Smooth muscle cell (in vitro differentiated cells): ENCODE results near the gene C10orf53. TPM values are rescaled to one million over a fixed set of nuclear protein-coding genes. Genes with fewer than 3 reads are reported as not detected.

ENCODE experiments used
- DNase-seq: peaks from one replicate; lab custom pipeline; 2025; ENCODE audit not compliant: unreplicated experiment; lab: John Stamatoyannopoulos, UW
- H2AFZ ChIP-seq: fragments of 200-600 bp; sonication (generic); 2 replicates; pipeline ENCODE4 v1.6.0; 2016; ENCODE audit warnings: antibody characterized with exemption, low read depth, mild to moderate bottlenecking
- H3F3A ChIP-seq: fragments of 200-600 bp; sonication (generic); 2 replicates; pipeline ENCODE4 v1.6.0; 2017; ENCODE audit warnings: antibody characterized with exemption, low read depth
- H3K27ac ChIP-seq: fragments of 200-600 bp; sonication (generic); 2 replicates; pipeline ENCODE4 v1.5.1; 2016; ENCODE audit warnings: low read depth, mild to moderate bottlenecking
- H3K27me3 ChIP-seq: fragments of 200-600 bp; sonication (generic); 2 replicates; pipeline ENCODE4 v1.6.1; 2016; ENCODE audit warnings: low read depth, mild to moderate bottlenecking
- H3K36me3 ChIP-seq: fragments of 200-600 bp; sonication (generic); 2 replicates; pipeline ENCODE4 v1.5.1; 2016; ENCODE audit warnings: low read depth
- H3K4me1 ChIP-seq: fragments of 200-600 bp; sonication (generic); 2 replicates; pipeline ENCODE4 v1.5.1; 2016; ENCODE audit warnings: low read depth
- H3K4me2 ChIP-seq: fragments of 200-600 bp; sonication (generic); 2 replicates; pipeline ENCODE4 v1.6.0; 2016; ENCODE audit warnings: mild to moderate bottlenecking
- H3K4me3 ChIP-seq: fragments of 200-600 bp; sonication (generic); 2 replicates; pipeline ENCODE4 v1.5.1; 2016; ENCODE audit warnings: mild to moderate bottlenecking
- H3K79me2 ChIP-seq: fragments of 200-600 bp; sonication (generic); 2 replicates; pipeline ENCODE4 v1.6.0; 2016; ENCODE audit warnings: low read depth, mild to moderate bottlenecking
- H3K9ac ChIP-seq: fragments of 200-600 bp; sonication (generic); 2 replicates; pipeline ENCODE4 v1.6.0; 2016; ENCODE audit warnings: low read depth
- H3K9me3 ChIP-seq: fragments of 200-600 bp; sonication (generic); replicated peaks from 2 replicates; pipeline ENCODE4 v1.5.1; 2016; ENCODE audit warnings: low read depth
- H4K20me1 ChIP-seq: fragments of 200-600 bp; sonication (generic); 2 replicates; pipeline ENCODE4 v1.6.0; 2016; ENCODE audit warnings: low read depth
- CTCF ChIP-seq: fragments of 200-600 bp; sonication (generic); IDR thresholded peaks from 2 replicates; pipeline ENCODE4 v1.5.1; 2017; ENCODE audit warnings: borderline replicate concordance, mild to moderate bottlenecking, antibody characterized with exemption; ENCODE audit not compliant: insufficient read depth, poor library complexity, severe bottlenecking
- WGBS: methylation state at CpG from one replicate; pipeline ENCODE4 v1.1.7; 2016; ENCODE audit warnings: low lambda C conversion rate; 5-methylcytosine and 5-hydroxymethylcytosine counted together
- polyA plus RNA-seq: library from polyadenylated mRNA; unstranded; fragments of >200 nt; fragmentation: Nextera tagmentation; extraction: Ambion mirVana; gene quantifications from 2 replicates; pipeline ENCODE4 v1.2.1, GENCODE V29; 2016
- total RNA-seq: library from RNA; depleted of rRNA; stranded (reverse); fragments of >200 nt; gene quantifications from 2 replicates; pipeline ENCODE4 v1.2.3, GENCODE V29; 2014

The C10orf53 gene
- total RNA-seq (not detected in 2 replicates), polyA plus RNA-seq (not detected in 2 replicates)

GRCh38 chr10:49679480-49679893 lies at the start of gene C10orf53:
Gene C10orf53, plus strand, starts transcription at chr10:49679651. Its CDS starts 47 bp downstream, at chr10:49679698.
- Histone ChIP-seq H3K79me2 (no peaks in the 10 kb centered on the region), H3K4me2 (peak within 1 kb of the TSS; percentile 78), H3K36me3 (no peaks in the 10 kb centered on the region), H3K9me3 (no peaks in the 10 kb centered on the region), H3F3A (no peaks in the 10 kb centered on the region), H4K20me1 (no peaks in the 10 kb centered on the region), H3K27me3 (peaks cover 31% of the 10 kb centered on the region), H3K27ac (no peak within 1 kb of the TSS), H3K4me1 (no peaks in the 10 kb centered on the region), H2AFZ (no peak within 1 kb of the TSS), H3K9ac (no peak within 1 kb of the TSS), H3K4me3 (peak within 1 kb of the TSS; percentile 31)
- 11% methylated on average over 31 of the region's 36 CpGs for WGBS
- DNase-seq, result no peak
- no peak for TF ChIP-seq CTCF

GRCh38 chr10:49631975-49632374 lies 47.5 kb upstream of the C10orf53 start:
- WGBS, result 96% methylated on average over 6 of the region's 6 CpGs
- H4K20me1 ChIP-seq, result no peaks in the 10 kb centered on the region
- H3K4me3 ChIP-seq, result no peak overlapping the region
- no peaks in the 10 kb centered on the region for H3K9me3 ChIP-seq
- no peak overlapping the region for H3K4me2 ChIP-seq
- H3K79me2 ChIP-seq, result no peaks in the 10 kb centered on the region
- H3K27me3 ChIP-seq, result peaks cover 3% of the 10 kb centered on the region
- no peaks in the 10 kb centered on the region for H3F3A ChIP-seq
- no peaks in the 10 kb centered on the region for H3K4me1 ChIP-seq
- TF ChIP-seq CTCF, result no peak
- H3K27ac ChIP-seq, result no peak overlapping the region
- no peak overlapping the region for H2AFZ ChIP-seq
- no peak for DNase-seq
- H3K36me3 ChIP-seq, result no peaks in the 10 kb centered on the region
- H3K9ac ChIP-seq, result no peak overlapping the region

GRCh38 chr10:49632406-49633317 lies 46.8 kb upstream of the C10orf53 start:
- H3F3A ChIP-seq, result no peaks in the 10 kb centered on the region
- H3K79me2 ChIP-seq, result no peaks in the 10 kb centered on the region
- no peak overlapping the region for H3K4me3 ChIP-seq
- H2AFZ ChIP-seq, result no peak overlapping the region
- H3K9ac ChIP-seq, result no peak overlapping the region
- H3K4me1 ChIP-seq, result no peaks in the 10 kb centered on the region
- H3K9me3 ChIP-seq, result no peaks in the 10 kb centered on the region
- WGBS, result 67% methylated on average over 11 of the region's 12 CpGs
- no peak for DNase-seq
- no peaks in the 10 kb centered on the region for H4K20me1 ChIP-seq
- no peaks in the 10 kb centered on the region for H3K36me3 ChIP-seq
- H3K27ac ChIP-seq, result no peak overlapping the region
- no peak for TF ChIP-seq CTCF
- H3K27me3 ChIP-seq, result peaks cover 9% of the 10 kb centered on the region
- no peak overlapping the region for H3K4me2 ChIP-seq
